Neural cell (in vitro differentiated cells): ENCODE measurements around the gene ASB8. TPM values are rescaled to one million over a fixed set of nuclear protein-coding genes. Genes with fewer than 3 reads are reported as not detected.

ENCODE experiments used
- H2AFZ ChIP-seq: fragments of 200-600, 300-800 bp; sonication (generic), shearing (Covaris generic); 2 replicates; pipeline ENCODE4 v1.6.0; 2014; ENCODE audit warnings: low read depth, mild to moderate bottlenecking, antibody characterized with exemption, low read length, moderate library complexity
- H3F3A ChIP-seq: fragments of 200-600 bp; shearing (Covaris generic); 2 replicates; pipeline ENCODE4 v1.6.1; 2016; ENCODE audit warnings: mild to moderate bottlenecking, moderate library complexity, mixed read lengths, antibody characterized with exemption, low read length; ENCODE audit not compliant: insufficient read depth, poor library complexity, severe bottlenecking
- H3K27ac ChIP-seq: fragments of 200-600, 300-800 bp; sonication (generic), shearing (Covaris generic); 2 replicates; pipeline ENCODE4 v1.5.1; 2014; ENCODE audit warnings: mild to moderate bottlenecking, low read length, moderate library complexity
- H3K27me3 ChIP-seq: fragments of 300-800, 200-600 bp; sonication (generic), shearing (Covaris generic); 2 replicates; pipeline ENCODE4 v1.6.0; 2014; ENCODE audit warnings: mild to moderate bottlenecking, low read depth, low read length, moderate library complexity; ENCODE audit not compliant: insufficient read depth
- H3K36me3 ChIP-seq: fragments of 300-800, 200-600 bp; sonication (generic), shearing (Covaris generic); 2 replicates; pipeline ENCODE4 v1.5.1; 2014; ENCODE audit warnings: mild to moderate bottlenecking, antibody characterized with exemption, low read length, moderate library complexity; ENCODE audit not compliant: insufficient read depth
- H3K4me2 ChIP-seq: fragments of 300-800, 200-600 bp; sonication (generic), shearing (Covaris generic); 2 replicates; pipeline ENCODE4 v1.6.0; 2014; ENCODE audit warnings: mild to moderate bottlenecking, low read length
- H3K4me3 ChIP-seq: fragments of 300-800, 200-600 bp; sonication (generic), shearing (Covaris generic); 2 replicates; pipeline ENCODE4 v1.5.1; 2014; ENCODE audit warnings: mild to moderate bottlenecking, low read length, moderate library complexity
- H3K79me2 ChIP-seq: fragments of 200-600 bp; shearing (Covaris generic); replicated peaks from 2 replicates; pipeline ENCODE4 v1.6.0; 2014; ENCODE audit warnings: mild to moderate bottlenecking, low read length, moderate library complexity; ENCODE audit not compliant: insufficient read depth
- H3K9ac ChIP-seq: fragments of 300-800, 200-600 bp; sonication (generic), shearing (Covaris generic); 2 replicates; pipeline ENCODE4 v1.6.1; 2016; ENCODE audit warnings: mild to moderate bottlenecking, low read length, mixed read lengths
- H3K9me2 ChIP-seq: fragments of 200-600 bp; shearing (Covaris generic); 2 replicates; pipeline ENCODE4 v1.6.1; 2016; ENCODE audit warnings: mild to moderate bottlenecking, low read length, mixed read lengths; ENCODE audit not compliant: insufficient read depth
- H3K9me3 ChIP-seq: fragments of 200-600, 300-800 bp; sonication (generic), shearing (Covaris generic); 2 replicates; pipeline ENCODE4 v1.6.1; 2016; ENCODE audit warnings: mild to moderate bottlenecking, mixed run types, low read length, moderate library complexity, mixed read lengths
- H4K20me1 ChIP-seq: fragments of 200-600 bp; shearing (Covaris generic); 2 replicates; pipeline ENCODE4 v1.6.1; 2016; ENCODE audit warnings: mild to moderate bottlenecking, mixed run types; ENCODE audit not compliant: insufficient read depth
- EP300 ChIP-seq: fragments of 450-650 bp; conservative IDR thresholded peaks from 2 replicates; pipeline ENCODE4 v1.6.1; 2014; ENCODE audit warnings: antibody characterized with exemption, mild to moderate bottlenecking, moderate library complexity; ENCODE audit not compliant: poor library complexity, severe bottlenecking
- EZH2 ChIP-seq: fragments of 200-600, 300-800 bp; shearing (Covaris generic), sonication (generic); IDR thresholded peaks from 2 replicates; pipeline ENCODE4 v1.6.1; 2014; ENCODE audit warnings: antibody characterized with exemption, low read length, borderline replicate concordance, mild to moderate bottlenecking; ENCODE audit not compliant: insufficient read depth, poor library complexity, severe bottlenecking
- MXI1 ChIP-seq: fragments of 450-650 bp; conservative IDR thresholded peaks from 2 replicates; pipeline ENCODE4 v1.6.1; 2014; ENCODE audit warnings: antibody characterized with exemption, mild to moderate bottlenecking; ENCODE audit not compliant: poor library complexity, severe bottlenecking
- POLR2AphosphoS5 ChIP-seq: IDR thresholded peaks from 2 replicates; pipeline ENCODE4 v1.6.1; 2012
- RAD21 ChIP-seq: fragments of 450-650 bp; conservative IDR thresholded peaks from 2 replicates; pipeline ENCODE4 v1.6.1; 2014; ENCODE audit warnings: antibody characterized with exemption, mild to moderate bottlenecking, moderate library complexity
- SMC3 ChIP-seq: fragments of 450-650 bp; conservative IDR thresholded peaks from 2 replicates; pipeline ENCODE4 v1.6.1; 2014; ENCODE audit warnings: antibody characterized with exemption, mild to moderate bottlenecking, moderate library complexity; ENCODE audit not compliant: poor library complexity
- TAF1 ChIP-seq: IDR thresholded peaks from 2 replicates; pipeline ENCODE4 v1.6.1; 2012; ENCODE audit warnings: low read depth
- polyA minus RNA-seq: library from RNA; depleted of rRNA, polyadenylated mRNA; stranded (reverse); fragments of >200 nt; gene quantifications from 2 replicates; pipeline ENCODE4 v1.2.3, GENCODE V29; 2014
- polyA plus RNA-seq: library from polyadenylated mRNA; depleted of rRNA; stranded (reverse); fragments of >200 nt; gene quantifications from 2 replicates; pipeline ENCODE4 v1.2.3, GENCODE V29; 2014
- TF ChIP-seq, protein P1 (sequence below): fragments of 450-650 bp; IDR thresholded peaks from 2 replicates; pipeline ENCODE4 v1.5.1; 2014; ENCODE audit warnings: antibody characterized with exemption, mild to moderate bottlenecking, moderate library complexity; ENCODE audit not compliant: poor library complexity, severe bottlenecking
- TF ChIP-seq, protein P2 (sequence below): IDR thresholded peaks from 2 replicates; pipeline ENCODE4 v1.6.1; 2012; ENCODE audit warnings: borderline replicate concordance

ASB8 gene, protein sequence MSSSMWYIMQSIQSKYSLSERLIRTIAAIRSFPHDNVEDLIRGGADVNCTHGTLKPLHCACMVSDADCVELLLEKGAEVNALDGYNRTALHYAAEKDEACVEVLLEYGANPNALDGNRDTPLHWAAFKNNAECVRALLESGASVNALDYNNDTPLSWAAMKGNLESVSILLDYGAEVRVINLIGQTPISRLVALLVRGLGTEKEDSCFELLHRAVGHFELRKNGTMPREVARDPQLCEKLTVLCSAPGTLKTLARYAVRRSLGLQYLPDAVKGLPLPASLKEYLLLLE
- polyA plus RNA-seq: 41.7 and 54.8 TPM in 2 replicates
- polyA minus RNA-seq: 43.2 and 47.7 TPM in 2 replicates

DNA sequence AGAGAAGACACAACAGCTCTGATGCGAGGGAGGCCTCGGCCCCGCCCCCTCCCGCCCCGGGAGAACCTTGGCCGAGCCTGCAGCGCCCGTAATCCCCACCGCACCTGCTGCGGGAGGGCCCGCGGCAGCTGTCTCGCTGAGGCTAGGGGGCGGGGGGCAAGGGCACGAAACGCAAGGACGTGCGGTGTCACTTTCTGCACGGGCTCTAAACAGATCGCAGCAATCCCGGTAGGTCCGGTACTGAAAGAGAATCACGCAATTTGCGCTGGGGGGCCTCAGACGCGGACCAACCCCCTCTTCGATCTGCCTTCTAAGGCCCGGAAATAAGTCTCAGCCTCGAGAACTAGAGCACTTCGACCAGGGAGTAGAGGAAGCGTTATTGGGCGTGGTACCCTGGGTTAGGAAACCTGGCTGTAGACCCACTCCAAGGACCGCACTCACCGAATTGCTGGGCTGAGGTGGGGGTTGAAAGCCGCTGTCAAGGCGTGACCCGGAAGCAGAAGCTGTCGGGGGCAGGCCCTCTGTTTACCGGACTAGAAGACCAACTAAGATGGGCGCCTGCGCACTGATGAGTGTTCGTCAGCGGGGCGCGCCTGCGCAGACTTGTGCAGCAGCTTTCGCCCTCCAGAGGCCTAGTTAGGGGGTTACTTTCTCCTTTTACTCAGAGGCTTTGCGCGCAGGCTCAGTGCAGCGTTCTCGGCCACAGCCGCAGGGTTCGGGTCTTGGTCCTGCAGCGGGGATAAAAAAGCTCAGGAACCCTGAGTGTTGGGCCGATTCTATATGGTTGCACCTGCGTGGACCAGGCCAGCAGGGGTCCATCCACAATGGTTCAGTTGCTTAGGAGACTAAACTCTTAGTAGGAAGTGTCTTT is at the start of gene ASB8:
ASB8 (minus strand) TSS at position 498 of the 871 bp plus-strand sequence. CDS start 4,019 bp downstream, outside the sequence.
- Histone ChIP-seq H3K9ac (peak within 1 kb of the TSS; percentile 94), H4K20me1 (no peaks in the 10 kb centered on the region), H3F3A (no peaks in the 10 kb centered on the region), H3K4me3 (peak within 1 kb of the TSS; percentile 89), H3K27me3 (no peaks in the 10 kb centered on the region), H3K9me3 (no peaks in the 10 kb centered on the region), H3K27ac (peak within 1 kb of the TSS; percentile 96), H3K79me2 (peaks cover 16% of the 10 kb centered on the region), H3K36me3 (peaks cover 5% of the 10 kb centered on the region), H3K9me2 (no peaks in the 10 kb centered on the region), H3K4me2 (peak within 1 kb of the TSS; percentile 71), H2AFZ (peak within 1 kb of the TSS; percentile 95)
- TF ChIP-seq RAD21 (peak; percentile 38), SMC3 (peak; percentile 67), EZH2 (no peak), TAF1 (peak; percentile 75), MXI1 (peak; percentile 70), EP300 (peak; percentile 64), POLR2AphosphoS5 (peak; percentile 92)
- TF ChIP-seq, protein P1, sequence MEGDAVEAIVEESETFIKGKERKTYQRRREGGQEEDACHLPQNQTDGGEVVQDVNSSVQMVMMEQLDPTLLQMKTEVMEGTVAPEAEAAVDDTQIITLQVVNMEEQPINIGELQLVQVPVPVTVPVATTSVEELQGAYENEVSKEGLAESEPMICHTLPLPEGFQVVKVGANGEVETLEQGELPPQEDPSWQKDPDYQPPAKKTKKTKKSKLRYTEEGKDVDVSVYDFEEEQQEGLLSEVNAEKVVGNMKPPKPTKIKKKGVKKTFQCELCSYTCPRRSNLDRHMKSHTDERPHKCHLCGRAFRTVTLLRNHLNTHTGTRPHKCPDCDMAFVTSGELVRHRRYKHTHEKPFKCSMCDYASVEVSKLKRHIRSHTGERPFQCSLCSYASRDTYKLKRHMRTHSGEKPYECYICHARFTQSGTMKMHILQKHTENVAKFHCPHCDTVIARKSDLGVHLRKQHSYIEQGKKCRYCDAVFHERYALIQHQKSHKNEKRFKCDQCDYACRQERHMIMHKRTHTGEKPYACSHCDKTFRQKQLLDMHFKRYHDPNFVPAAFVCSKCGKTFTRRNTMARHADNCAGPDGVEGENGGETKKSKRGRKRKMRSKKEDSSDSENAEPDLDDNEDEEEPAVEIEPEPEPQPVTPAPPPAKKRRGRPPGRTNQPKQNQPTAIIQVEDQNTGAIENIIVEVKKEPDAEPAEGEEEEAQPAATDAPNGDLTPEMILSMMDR: peak; percentile 89
- TF ChIP-seq, protein P2, sequence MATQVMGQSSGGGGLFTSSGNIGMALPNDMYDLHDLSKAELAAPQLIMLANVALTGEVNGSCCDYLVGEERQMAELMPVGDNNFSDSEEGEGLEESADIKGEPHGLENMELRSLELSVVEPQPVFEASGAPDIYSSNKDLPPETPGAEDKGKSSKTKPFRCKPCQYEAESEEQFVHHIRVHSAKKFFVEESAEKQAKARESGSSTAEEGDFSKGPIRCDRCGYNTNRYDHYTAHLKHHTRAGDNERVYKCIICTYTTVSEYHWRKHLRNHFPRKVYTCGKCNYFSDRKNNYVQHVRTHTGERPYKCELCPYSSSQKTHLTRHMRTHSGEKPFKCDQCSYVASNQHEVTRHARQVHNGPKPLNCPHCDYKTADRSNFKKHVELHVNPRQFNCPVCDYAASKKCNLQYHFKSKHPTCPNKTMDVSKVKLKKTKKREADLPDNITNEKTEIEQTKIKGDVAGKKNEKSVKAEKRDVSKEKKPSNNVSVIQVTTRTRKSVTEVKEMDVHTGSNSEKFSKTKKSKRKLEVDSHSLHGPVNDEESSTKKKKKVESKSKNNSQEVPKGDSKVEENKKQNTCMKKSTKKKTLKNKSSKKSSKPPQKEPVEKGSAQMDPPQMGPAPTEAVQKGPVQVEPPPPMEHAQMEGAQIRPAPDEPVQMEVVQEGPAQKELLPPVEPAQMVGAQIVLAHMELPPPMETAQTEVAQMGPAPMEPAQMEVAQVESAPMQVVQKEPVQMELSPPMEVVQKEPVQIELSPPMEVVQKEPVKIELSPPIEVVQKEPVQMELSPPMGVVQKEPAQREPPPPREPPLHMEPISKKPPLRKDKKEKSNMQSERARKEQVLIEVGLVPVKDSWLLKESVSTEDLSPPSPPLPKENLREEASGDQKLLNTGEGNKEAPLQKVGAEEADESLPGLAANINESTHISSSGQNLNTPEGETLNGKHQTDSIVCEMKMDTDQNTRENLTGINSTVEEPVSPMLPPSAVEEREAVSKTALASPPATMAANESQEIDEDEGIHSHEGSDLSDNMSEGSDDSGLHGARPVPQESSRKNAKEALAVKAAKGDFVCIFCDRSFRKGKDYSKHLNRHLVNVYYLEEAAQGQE: peak; percentile 38

DNA sequence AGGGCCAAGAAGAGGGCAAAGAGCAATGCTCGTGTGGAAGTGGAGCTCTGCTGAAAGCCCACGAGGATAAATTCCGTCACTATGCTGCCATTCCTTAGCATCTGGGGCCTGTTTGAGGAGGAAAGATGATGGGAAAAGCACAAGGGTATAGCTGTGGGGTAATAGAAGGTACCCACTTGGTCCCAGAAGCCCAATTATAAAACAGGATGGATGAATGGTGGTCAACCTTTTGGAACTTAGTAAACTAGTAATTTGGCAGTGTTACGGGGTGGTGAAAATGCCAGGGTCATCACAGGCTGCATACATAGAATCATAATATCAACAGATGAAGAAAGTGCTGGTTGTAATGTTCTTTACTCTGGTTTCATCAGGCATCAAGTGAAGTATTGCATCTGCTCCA is 45.9 kb upstream of the ASB8 start, which contains the start of gene OR10AD1:
OR10AD1 (minus strand) TSS at position 101 of the 400 bp plus-strand sequence; CDS start at position 101, 0 bp downstream.
- no peak within 1 kb of the TSS for H3K4me3 ChIP-seq
- H2AFZ ChIP-seq: no peak within 1 kb of the TSS
- no peaks in the 10 kb centered on the region for H3K79me2 ChIP-seq
- TF ChIP-seq, protein P1: no peak
- no peak for TF ChIP-seq TAF1
- TF ChIP-seq, protein P2: no peak
- no peak for TF ChIP-seq RAD21
- H4K20me1 ChIP-seq: no peaks in the 10 kb centered on the region
- H3K9me3 ChIP-seq: no peaks in the 10 kb centered on the region
- no peaks in the 10 kb centered on the region for H3F3A ChIP-seq
- no peak within 1 kb of the TSS for H3K4me2 ChIP-seq
- H3K36me3 ChIP-seq: no peaks in the 10 kb centered on the region
- H3K27ac ChIP-seq: no peak within 1 kb of the TSS
- no peaks in the 10 kb centered on the region for H3K9me2 ChIP-seq
- no peak within 1 kb of the TSS for H3K9ac ChIP-seq
- H3K27me3 ChIP-seq: no peaks in the 10 kb centered on the region
